NK-92 (cell line): ENCODE measurements around the gene EFEMP2.
"Not testable (repeated sequence)": the region's sequence is repeated elsewhere in the genome, so short reads cannot be mapped to it uniquely, and the experiment has no call there.

Source experiments
- DNase-seq: peaks from one replicate; lab custom pipeline; 2025; ENCODE audit not compliant: unreplicated experiment; lab: John Stamatoyannopoulos, UW

The EFEMP2 gene

DNA sequence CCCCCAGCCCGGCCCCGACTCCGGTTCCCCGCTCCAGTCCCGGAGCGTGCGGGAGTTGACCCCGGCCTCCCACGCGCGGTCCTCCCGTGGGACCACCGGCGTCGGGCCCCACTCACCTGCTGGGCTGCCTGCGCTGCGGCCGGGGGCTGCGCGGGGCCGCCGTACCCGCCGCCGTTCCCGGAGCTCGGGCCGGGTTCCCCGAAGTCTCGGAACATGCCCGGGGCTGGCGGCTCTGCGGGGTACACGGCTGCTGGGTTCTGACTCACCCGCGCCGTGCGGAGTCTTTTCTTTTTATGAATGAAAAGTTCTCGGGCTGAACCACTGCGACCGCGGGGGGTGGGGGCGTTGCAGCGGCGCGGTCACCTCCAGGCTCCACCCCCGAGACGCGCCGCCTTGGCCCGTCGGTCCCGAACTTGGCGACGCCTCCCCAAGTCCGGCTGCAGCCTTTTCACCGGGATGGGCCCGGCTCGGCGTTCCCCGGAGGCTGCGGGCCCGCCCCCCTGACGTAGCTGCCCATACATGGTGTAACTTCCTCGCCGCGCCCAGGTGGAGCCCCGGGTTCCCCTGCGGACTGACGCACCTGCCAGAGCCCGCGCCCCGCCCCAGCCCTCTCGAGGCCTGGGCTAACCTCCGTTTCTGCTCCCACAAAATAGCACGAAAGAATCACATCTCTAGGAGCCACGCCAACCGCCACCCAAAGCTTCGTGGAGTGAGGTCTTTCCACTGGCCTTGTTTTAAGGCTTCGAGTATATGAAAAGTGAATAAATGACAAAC, 27.7 kb upstream of the EFEMP2 start, which contains the start of gene FOSL1:
FOSL1 (minus strand) TSS at position 264 of the 774 bp plus-strand sequence; CDS start at position 215, 49 bp downstream.
- DNase-seq = no peak

DNA sequence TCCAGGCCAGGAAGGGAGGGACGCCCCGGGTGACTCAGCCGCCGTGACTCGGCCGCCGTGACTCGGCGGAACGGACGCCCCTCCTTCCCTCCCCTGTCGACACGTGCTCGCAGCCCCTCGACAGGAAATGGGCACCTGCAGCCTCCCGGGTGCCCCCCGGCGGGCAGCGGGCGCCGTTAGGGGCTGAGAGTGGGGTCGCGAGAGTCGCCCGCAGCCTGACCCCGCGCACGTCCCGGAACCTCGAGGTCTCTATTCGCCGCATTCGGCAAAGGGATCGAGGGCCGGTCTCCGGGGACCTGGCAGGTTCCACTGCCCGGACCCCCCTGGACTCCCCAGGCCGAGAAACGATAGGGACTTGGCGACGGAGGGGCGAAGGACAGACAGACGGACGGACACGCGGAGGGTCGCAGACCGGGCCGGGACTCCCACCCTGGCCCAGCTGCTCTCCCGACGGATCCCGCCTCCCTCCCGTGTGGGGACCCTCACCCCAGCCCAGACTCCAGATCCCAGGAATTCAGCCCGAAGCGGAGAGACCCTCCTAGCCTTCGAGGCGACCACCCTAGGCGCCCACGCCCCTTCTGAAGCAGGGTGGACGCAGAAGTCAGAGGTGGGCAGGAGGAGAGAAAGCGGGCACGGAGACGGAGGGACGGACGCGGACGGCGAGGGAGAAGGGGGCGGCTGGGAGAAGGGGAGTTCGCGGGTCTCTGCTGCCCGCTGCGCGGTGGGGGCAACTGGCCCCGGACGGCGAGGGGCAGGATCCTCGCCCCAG, 26.9 kb upstream of the EFEMP2 start:
- DNase-seq = no peak

DNA sequence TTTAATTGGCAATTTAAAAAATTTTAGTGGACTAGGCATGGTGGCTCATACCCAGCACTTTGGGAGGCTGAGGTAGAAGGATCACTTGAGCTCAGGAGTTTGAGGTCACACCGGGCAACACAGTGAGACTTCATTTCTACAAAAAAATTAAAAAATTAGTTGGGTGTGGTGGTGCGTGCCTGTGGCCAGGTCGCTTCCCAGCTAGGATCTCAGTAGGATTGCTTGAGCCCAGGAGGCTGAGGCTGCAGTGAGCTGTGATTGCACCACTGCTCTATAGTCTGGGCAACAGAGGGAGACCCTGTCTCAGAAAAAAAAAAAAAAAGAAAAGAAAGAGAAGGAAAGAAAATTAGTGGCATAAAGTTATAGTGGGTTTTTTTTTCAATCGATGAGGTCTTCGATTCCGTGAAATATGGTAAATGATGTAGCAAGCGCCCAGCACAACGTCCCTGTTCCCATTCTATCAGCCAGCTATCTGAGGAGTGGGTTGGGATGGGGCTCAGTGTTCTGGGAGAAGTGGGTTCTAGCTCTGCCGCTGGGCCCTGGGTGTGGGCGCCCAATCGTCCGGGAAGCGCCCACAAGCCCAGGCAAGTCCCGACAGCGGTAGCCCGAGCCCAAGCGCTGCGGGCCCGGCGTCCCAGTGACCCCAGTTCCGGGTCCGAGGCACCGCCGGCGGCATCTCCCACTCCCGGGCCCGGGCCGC, 26.2 kb upstream of the EFEMP2 start:
- DNase-seq = no peak

DNA sequence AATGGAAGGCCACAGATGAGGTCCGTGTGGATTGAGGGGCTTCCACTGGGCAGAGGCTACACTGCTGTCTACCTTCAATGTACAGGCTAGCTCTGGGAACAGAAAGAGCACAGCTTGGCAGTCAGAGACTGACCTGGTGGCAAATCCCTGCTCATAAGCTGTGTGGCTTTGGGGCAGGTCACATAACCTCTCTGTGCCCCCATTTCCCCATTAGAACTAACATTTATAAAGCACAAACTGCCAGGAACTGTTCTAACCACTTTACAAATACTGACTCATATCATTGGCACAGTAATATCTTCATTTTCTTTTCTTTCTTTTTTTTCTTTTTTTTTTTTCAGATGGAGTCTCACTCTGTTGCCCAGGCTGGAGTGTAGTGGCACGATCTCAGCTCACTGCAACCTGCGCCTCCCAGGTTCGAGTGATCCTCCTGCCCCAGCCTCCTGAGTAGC, 24.4 kb upstream of the EFEMP2 start:
- DNase-seq = no peak

DNA sequence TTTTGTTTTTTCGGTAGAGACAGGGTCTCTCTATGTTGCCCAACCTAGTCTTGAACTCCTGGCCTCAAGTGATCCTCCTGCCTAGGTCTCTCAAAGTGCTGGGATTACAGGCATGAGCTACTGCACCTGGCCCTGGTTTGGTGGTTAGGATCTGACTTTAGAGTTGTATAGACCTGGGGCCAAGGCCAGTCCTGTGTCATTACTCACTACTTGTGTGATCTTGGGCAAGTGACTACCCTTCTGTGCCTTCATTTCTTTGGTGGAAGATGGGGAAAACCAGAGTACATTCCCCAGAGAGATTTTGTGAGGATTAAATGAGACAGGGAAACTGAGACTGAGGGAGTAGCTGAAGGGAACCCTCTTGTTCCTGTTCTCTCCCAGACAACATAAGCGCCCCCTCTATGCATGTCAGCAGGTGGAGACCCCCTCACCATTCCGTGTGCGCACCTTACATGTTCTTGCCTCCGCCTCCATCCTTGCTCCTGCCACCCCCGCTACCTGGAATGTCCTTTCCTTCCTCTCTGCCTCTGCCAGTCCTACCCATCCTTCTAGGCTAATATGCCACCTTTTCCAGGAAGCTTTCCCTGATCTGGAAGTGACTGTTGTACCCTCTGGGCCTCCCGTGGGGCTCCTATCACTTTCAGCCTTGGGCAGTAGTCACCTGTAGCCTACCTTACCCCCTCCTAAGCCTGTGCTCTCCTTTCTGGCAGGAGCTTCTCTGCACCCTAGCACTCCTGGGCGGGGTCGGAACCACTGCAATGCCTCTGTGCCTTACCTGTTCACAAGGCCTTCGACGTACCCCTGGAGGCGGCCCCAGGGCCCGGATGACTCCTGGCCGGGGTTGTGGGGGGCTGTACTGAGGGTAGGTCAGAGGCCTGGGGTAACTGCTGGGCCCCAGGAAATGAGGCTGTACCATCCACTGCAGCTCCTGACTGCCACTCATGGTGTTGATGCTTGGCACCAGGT, 23.7 kb upstream of the EFEMP2 start:
- no peak for DNase-seq

DNA sequence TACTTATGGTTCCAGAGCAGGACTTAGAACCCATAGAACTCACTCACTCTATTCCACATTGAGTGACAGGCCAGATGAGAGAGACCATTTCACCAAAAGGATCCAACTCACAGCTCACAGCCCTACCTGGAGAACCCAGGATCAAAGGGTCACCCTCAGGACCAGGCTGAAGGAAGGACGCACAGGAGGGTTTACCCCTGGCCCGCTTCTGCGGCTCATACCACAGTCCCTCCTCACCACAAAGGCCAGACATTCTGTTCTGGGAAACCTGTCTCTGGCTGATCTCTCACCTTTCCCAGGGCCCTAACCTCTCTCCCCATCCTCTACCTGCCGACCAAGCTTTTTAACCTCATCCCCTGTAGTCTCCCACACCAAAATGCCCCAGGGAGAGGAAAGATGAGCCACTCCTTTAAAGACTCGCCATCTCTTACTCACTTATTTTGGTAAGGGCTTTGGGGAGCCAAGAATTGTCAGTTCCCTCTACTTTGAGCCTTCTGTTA, 22.9 kb upstream of the EFEMP2 start:
- DNase-seq = no peak

DNA sequence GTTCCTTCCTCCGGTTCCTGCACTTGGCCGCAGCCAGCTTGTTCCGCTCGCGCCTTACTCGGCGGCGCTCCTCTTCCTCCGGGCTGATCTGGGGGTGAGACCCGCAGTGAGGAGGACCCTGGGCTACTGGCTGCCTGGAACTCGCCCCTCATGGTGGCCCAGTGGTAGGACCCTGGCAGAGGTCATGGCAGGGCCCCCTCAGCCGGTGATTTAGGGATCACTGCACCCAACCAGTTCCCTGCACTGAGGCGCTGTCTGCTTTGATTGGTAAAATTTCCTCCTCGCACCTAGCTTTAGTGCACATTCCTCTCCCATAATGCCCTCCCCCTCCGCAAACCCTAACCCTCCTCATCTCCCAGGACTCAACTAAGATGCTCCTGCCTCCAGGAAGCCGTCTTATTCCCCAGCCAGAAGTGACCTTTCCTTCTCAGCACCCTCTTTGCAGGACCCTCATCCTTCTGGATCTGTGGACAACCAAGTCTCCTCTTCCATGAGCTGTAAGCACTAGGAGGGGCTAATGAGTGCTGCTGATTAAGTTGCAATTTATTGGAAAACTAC, 21.5 kb upstream of the EFEMP2 start:
- DNase-seq = no peak

DNA sequence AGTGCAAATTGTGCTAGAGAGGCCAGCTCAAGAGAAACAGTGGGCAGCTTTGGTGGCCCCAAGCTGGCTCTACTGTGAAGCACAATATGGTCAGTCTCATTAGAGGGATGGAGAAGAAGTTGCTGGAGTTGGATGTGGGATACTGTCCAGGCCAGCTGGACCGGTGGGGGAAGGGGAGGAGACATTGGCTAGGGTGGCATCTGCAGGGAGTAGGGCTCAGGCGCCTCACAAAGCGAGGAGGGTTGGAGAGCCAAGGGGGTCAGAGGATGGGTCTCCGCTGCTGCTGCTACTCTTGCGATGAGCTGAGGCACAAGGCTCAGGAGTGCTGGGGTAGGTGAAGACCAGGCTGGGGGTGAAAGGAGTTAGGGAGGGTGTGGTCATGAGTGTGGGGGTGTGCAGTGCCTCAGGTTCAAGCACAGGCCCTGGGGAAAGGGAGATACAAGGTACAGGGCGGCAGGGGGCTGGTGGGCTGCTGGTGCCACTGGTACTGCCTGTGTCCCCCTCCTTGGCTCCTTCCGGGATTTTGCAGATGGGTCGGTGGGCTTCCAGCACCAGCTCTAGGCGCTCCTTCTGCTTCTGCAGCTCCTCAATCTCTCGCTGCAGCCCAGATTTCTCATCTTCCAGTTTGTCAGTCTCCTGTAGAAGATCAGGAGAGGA, 20.2 kb upstream of the EFEMP2 start:
- DNase-seq = no peak

DNA sequence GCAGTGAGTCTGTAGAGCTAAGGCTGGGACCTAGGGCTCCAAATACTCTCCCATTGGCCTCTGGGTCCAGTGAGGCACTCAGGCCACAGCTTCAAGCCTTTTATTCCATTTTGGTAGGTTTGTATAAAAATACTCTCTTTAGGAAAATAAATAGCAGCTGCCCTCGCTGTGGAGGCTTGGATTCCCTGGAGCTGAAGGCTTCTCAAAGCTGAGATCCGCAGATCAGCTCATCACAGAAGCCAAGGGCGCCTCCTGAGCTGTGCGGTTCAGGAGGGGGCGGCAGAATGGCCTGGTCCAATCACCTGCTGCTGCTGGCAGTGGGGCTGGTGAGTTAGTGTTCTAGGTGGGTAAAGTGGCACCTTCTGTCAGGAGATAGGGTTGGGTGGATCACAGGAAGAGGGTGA, 19.5 kb upstream of the EFEMP2 start:
- DNase-seq = not testable (repeated sequence)

DNA sequence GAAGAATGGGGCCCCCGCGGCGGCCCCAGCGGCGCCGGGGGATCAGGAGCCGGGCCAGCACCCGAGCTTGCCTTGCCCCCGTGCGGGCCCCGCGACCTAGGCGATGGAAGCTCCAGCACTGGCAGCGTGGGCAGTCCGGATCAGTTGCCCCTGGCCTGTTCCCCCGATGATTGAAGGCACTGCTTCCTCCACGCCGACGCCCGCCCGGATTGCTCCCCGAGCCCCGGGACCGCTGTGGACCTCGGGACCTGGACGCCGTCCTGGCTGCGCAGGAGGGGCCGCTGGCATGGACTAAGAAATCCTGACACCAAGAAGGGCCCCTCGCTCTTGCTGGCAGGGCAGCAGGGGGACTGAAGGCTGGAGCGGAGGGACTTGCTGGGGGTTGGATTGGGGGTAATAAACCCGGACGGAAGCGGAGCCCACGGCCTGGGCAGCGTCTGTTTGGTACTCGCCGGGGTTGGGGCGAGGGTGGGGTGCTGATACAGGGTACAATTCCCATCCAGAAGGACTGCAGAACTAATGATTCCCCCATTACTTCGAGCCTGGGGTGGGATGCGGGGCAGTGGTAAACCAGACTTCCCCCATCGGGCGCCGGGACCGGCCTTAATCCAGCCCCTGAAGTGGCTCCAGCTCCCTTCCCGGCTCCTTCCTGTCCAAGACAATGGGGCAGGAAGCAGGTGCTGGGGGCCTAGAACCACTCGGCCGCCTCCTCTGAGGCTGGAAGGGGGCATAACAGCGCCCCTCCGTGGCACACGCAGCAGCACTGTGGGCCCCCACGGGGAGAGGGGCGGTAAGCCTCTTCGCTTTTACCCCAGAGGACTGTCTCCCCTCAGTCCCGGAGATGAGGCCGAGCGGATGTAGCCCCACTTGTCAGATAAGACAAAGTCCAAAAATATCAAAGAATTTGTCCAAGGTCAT, 18.9 kb upstream of the EFEMP2 start:
- DNase-seq = no peak

DNA sequence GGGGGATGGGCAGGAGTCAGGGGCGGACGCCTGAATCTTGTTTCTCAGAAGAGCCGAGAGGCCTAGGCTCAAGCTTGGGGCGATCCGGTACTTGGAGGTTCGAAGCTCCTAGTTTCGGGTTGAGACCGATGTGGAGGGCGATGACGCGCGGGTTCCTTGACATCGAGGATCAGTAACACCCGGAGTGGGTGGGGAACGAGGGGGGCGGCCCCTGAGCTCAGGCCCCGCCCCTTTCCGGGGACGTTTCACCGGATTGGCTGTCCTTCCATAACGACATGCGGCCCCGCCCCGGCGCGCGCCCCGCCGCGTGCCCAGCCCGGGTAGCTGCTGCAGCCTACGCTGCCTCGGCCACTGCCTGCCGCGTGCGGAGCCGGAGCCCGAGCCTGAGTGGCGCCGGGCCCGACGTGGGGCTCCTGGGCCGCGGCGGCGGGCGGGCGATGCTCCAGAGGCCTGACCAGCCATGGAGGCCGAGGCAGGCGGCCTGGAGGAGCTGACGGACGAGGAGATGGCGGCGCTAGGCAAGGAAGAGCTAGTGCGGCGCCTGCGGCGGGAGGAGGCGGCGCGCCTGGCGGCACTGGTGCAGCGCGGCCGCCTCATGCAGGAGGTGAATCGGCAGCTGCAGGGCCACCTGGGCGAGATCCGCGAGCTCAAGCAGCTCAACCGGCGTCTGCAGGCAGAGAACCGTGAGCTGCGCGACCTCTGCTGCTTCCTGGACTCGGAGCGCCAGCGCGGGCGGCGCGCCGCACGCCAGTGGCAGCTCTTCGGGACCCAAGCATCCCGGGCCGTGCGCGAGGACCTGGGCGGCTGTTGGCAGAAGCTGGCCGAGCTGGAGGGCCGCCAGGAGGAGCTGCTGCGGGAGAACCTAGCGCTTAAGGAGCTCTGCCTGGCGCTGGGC, 18.0 kb upstream of the EFEMP2 start, which contains the start of gene CCDC85B:
CCDC85B (plus strand) TSS at position 350 of the 895 bp plus-strand sequence; CDS start at position 461, 111 bp downstream.
- DNase-seq = peak; percentile 72

DNA sequence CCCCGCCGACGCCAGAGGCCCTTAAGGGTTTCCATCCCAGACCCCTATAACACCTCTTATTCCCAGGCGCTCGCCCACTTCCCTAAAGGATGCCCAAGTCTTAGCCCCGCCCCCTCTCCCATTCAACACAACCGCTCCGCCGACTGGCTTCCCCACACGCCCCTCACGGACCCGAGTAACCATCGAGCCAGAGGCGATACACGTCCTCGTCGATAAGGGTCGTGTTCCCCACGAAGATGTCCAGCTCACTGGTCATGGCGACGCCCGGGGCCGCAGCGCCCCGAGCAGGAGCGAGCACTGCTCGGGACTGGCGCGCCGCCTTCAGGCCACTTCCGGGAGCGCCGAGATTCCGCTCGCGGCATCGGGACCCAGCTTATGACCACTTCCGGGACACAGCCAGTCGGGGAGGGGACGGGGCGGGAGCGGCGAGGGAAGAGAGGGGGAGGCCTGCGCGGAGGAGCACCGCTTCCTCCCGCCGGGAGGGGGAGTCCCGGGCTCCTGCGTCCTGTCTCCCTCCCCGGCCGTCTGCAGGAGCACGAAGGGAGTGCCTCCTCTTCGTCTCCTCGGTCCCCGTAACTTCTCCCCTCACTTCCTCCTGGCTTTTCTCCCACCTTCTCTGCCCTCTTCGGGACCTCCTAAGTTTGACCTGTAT, 15.7 kb upstream of the EFEMP2 start, which contains the start of gene FIBP:
FIBP (minus strand) TSS at position 309 of the 652 bp plus-strand sequence; CDS start at position 256, 53 bp downstream.
- DNase-seq = peak; percentile 58

DNA sequence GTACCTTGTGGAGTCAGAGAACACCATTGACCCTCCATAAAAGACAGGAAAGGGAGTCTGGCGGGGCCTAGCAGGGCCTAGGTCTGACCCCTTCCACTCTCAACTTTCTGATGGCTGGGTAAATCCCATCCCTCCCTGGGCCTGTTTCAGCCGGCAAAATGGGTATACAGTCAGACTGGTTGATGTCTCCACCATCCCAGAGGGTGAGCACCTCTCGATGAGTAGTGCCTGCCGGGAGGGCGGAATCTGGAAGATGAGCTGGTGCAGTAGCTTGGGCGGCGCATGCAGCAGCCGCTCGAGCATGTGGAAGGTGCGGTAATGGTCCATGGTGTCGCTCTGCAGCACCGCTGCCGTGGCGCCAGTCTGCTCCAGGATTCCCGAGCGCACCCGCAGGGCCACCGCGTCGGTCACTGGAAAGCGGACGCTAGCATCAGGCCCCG, 15.1 kb upstream of the EFEMP2 start:
- no peak for DNase-seq

DNA sequence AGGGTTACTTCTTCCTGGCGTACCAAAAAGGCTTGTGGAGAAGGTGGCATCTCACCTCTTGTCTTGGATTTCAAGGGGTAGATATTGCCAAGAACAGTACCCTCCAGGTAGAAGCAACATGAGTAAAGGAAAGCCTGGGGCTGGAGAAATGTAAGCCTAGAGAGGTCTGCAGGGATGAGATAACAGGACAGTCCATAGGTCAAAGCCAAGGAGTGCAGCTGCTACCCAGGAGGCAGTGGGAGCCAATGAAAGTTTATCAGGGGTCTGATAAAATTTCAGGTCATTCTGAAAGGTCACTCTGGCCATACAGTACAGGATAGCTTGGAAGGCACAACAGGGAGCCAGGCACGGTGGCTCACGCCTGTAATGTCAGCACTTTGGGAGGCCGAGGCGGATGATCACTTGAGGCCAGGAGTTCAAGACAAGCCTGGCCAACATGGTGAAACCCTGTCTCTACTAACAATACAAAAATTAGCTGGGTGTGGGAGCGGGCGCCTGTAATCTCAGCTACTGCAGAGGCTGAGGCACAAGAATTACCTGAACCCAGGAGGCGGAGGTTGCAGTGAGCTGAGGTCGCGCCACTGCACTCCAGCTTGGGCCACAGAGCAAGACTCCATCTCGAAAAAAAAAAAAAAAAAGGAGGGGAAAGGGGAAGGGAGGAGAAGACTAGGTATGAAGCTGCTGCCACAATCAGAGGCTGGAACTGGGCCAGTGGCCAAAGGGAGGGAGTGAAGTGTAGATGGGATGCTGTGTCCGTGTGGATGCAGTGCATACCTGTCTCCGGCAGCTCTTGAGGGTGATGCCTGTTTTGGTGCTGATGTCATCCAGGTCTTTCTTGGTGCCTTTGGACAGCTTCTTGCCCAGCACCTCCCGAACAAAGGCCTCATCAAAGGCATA, 14.5 kb upstream of the EFEMP2 start:
- DNase-seq = no peak

DNA sequence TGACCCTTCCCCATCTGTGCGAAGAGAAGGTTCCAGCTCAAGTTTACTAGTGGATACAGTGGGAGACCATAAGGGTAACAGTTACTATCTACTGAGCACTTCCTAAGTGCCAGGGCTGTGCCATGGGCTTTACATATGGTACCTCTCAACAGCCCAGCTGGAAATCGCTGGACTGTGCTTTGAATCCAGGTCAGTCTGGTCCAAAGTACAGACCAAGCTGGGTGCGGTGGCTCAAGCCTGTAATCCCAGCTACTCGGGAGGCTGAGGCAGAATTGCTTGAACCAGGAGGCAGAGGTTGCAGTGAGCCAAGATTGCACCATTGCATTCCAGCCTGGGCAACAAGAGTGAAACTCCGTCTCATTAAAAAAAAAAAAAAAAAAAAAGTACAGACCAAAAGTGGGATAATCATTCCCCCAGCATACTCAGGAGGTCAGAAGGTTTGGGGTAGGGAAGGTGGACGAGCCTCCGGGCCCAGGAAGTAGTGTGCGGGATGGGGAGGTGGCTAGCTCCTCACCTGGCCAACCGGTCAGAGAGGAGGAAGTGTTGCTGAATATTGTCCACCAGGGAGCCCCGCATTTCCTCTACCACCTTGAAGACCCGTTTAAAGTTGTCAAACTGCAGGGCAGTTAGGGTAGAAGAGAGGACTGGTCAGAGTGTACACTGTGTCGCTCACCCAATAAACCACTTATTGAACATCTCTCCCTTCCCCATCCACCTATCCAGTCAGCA, 13.4 kb upstream of the EFEMP2 start:
- no peak for DNase-seq
